T-helper 1 cell (primary cell): ENCODE data around the gene GBP1.
"Not testable (repeated sequence)": the region's sequence is repeated elsewhere in the genome, so short reads cannot be mapped to it uniquely, and the experiment has no call there.

ENCODE experiments used
- DNase-seq, 5 donors: peaks; one replicate each; pipeline ENCODE4 v3.0.0-alpha.2; 2012 to 2020

The GBP1 gene

DNA sequence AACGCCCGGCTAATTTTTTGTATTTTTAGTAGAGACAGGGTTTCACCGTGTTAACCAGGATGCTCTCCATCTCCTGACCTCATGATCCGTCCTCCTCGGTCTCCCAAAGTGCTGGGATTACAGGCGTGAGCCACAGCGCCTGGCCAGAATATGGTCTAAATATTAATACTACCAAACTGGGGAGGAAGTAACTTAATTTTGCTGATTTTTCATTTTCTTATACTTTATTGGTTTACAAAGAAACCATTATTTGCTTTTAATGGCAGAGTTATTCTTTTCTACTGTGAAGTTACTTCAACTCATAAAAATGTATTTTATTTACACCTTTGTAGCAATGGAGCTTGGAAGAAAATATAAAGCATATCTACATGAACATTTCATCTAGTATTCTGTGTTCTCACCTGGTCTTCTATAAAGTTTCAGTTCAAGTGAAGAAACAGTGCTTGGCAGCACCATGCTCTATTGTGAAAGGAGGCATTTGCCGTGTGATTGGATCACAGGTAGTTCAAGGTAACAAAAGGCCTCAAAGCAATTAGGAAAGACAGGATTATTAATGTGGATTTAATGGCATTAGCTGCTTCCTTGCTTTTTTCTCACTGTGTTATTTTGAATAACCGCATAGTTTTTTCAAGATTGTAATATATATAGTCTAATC, 13.6 kb downstream of the GBP1 start:
- DNase-seq = no peak

- no peak for DNase-seq
Observed at GRCh38 chr1:89050649-89051033, 14.4 kb downstream of the GBP1 start.

- not testable (repeated sequence) for DNase-seq
Observed at GRCh38 chr1:89049901-89050648, 14.9 kb downstream of the GBP1 start.

- not testable (repeated sequence) for DNase-seq
Observed at GRCh38 chr1:89049187-89049586, 15.8 kb downstream of the GBP1 start.

GRCh38 chr1:89047734-89048133, 17.3 kb downstream of the GBP1 start:
- no peak for DNase-seq

GRCh38 chr1:89046318-89047183, 18.5 kb downstream of the GBP1 start:
- peak in 1 of 5 donors; percentile 32 for DNase-seq

DNA sequence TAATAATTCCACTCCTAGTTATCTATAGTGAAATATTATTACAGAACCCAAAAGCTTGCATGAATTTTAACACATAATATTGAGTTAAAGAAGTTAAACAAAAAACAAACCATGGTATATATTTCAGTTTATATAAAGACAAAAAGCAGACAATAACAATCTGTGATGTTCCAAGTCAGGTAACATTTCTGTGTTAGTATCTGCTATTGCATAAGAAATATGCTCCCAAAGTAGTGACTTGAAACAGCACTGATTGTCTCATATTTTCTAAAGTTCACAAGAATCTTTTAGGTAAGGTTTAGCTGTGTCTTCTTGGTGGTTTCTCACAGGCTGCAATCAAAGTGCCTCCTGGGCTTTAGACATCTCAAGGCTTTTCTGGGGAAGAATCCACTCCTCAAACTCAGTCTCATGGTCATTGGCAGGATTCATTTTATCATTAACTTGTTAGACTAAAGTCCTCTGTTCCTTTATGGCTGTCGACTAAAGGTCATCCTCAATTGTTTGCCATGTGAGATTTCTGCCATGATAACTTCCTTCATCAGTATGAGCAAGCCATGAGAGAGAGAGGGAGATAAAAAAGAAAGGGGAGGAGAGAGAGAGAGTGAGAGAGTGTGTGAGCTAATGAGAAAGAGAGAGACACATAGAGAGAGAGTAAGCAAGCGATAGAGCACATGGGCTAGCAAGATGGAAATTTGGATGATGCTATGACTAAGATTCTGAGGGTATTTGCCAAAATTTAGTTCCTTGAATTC, 19.9 kb downstream of the GBP1 start:
- DNase-seq = no peak

- DNase-seq = no peak
Observed at GRCh38 chr1:89043940-89044339, 21.1 kb downstream of the GBP1 start.

GRCh38 chr1:89042491-89042890, 22.5 kb downstream of the GBP1 start:
- no peak for DNase-seq

- DNase-seq = no peak
Observed at GRCh38 chr1:89041721-89042120, 23.3 kb downstream of the GBP1 start.

- peak in 1 of 5 donors; percentile 86 for DNase-seq
Observed at GRCh38 chr1:89041119-89041641, 23.8 kb downstream of the GBP1 start.

GRCh38 chr1:89040315-89040626, 24.7 kb downstream of the GBP1 start:
- no peak for DNase-seq

DNA sequence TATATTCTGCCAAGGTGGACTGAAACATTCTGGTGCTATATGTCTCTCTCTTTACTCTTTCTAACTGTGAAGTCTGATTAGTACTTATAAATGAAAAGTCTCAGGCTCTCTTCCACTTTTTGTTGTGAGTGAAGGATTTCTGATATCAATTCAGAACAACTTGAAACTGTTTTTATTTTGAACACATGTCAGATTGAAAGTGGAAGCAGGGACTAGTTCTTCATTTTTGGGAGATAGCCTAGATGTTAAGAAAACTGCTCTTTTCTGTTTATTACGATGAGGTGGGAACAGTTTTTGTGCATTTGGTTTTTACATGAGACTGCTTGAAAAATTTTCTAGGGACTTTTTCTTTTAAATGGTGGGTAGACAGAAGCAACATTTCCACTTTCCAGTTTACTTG, 27.8 kb downstream of the GBP1 start:
- no peak for DNase-seq

- no peak for DNase-seq
Observed at GRCh38 chr1:89035080-89035479, 29.9 kb downstream of the GBP1 start.

DNA sequence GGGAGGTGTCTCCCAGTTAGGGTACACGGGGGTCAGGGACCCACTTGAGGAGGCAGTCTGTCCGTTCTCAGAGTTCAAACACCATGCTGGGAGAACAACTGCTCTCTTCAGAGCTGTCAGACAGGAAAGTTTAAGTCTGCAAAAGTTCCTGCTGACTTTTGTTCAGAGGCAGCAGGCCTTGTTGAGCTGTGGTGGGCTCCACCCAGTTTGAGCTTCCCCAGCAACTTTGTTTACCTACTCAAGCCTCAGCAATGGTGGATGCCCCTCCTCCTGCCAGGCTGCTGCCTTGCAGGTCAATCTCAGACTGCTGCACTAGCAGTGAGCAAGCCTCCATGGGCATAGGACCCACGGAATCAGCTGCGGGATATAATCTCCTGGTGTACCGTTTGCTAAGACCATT, 31.0 kb downstream of the GBP1 start:
- peak in 1 of 5 donors; percentile 22 for DNase-seq

- DNase-seq = not testable (repeated sequence)
Observed at GRCh38 chr1:89029051-89029450, 36.0 kb downstream of the GBP1 start.

DNA sequence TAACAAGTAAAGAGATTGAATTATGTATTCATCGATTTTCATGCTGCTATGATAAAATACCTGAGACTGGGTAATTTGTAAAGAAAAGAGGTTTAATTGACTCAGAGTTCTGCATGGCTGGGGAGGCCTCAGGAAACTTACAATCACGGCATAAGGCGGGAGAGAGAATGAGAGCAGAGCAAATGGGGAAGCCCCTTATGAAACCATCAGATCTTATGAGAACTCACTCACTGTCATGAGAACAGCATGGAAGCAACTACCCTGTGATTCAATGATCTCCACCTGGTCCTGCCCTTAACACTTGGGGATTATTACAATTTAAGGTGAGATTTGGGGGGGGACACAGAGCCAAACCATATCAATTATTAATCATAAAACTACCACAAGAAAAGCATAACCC, 39.1 kb downstream of the GBP1 start:
- no peak for DNase-seq

GRCh38 chr1:89023026-89023425, 42.0 kb downstream of the GBP1 start:
- DNase-seq = no peak

GRCh38 chr1:89022167-89022959, 42.6 kb downstream of the GBP1 start, which contains the start of gene GBP3:
TSS of gene GBP3 (minus strand) at chr1:89022866. CDS start at chr1:89020721, 2,145 bp downstream.
- DNase-seq = peak in 1 of 5 donors; percentile 71

DNA sequence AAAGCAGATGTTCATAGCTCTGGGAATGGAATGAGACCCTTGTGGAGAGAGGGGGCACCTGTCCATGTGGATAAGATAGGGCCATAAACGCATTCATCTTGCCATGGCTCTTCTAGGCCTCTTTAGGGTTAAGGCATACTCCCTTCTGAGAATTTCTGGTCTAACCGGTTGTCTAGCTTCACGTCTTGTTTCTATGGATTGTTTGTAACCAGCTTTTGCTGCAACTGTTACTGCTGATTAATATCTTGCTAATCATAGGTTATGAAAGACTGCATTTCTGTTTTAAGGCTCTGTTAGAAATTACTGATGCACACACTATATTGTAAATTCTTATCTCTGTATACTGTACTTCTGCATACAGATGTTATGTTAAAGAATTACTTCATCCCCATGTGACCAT, 46.7 kb downstream of the GBP1 start:
- DNase-seq = not testable (repeated sequence)

GRCh38 chr1:89008511-89008910, 56.5 kb downstream of the GBP1 start:
- DNase-seq = no peak
